GM19467 (cell line): Measurements from ENCODE around the gene SLC28A2.
A peak's percentile ranks its signal among the peaks of the same experiment; 100 is the strongest.
"Not testable (repeated sequence)": the region's sequence is repeated elsewhere in the genome, so short reads cannot be mapped to it uniquely, and the experiment has no call there.

ENCODE experiments used
- ATAC-seq: cut with Tn5 transposase; IDR thresholded peaks from one replicate; pipeline ENCODE4 v1.9.1; 2021; ENCODE audit warnings: mild to moderate bottlenecking, moderate library complexity; ENCODE audit not compliant: unreplicated experiment

SLC28A2 gene

DNA sequence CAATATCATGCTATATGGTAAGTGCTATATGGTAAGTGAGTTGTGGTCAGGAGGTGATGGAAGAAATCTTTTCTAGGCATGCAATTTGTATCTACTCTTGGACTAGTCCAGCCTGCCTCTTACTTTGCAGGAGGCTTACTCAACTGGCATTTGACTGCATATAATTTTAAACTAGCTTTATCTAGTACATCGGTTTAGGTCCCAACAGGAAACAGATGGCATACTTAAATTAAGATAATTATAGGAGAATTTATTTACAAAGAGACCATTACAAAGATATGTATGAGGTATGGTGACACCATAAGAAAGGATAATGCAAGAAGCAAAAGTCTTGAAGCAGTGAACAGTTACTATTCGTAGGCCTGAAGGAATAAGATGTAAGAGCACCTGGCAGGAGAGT is 7.8 kb downstream of the SLC28A2 start:
- ATAC-seq = no peak

DNA sequence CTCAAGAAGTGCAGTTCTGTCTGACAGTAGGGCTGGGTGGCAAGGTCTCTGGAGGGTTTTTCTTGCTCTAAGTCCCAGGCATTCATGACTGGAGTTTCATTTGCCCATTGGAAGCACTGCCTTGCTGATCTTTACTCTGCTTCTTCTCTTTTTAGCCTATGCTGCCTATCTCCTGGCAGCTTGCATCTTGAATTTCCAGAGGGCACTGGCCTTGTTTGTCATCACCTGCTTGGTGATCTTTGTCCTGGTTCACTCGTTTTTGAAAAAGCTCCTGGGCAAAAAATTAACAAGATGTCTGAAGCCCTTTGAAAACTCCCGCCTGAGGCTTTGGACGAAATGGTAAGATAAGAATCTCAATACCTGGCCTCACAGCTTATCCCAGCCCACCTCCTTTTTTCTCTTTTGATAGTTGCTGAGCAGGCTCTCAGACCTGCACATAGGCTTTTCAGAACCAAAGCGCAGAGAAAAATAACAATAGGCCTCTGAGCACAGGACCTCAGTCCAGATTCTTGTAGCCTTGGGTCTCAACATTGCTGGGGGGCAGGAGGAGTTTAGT is 10.9 kb downstream of the SLC28A2 start:
- no peak for ATAC-seq

DNA sequence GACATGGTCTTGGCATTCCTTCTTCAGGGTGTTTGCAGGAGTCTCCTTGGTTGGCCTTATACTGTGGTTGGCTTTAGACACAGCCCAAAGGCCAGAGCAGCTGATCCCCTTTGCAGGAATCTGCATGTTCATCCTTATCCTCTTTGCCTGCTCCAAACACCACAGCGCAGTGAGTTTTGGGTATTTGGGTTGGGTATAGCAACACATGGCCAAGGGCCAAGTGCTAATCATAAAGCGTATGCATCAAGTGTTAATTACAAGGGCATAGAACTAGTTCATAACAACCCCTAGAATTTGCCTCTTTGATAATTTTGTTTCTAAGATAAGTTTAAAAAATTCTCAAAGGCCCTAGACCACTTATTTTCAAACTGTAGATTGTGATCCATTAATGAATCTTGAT is 11.8 kb downstream of the SLC28A2 start:
- ATAC-seq = no peak

GRCh38 chr15:45265506-45265905 is 13.5 kb downstream of the SLC28A2 start:
- no peak for ATAC-seq

GRCh38 chr15:45268135-45268534 is 16.1 kb downstream of the SLC28A2 start:
- no peak for ATAC-seq

DNA sequence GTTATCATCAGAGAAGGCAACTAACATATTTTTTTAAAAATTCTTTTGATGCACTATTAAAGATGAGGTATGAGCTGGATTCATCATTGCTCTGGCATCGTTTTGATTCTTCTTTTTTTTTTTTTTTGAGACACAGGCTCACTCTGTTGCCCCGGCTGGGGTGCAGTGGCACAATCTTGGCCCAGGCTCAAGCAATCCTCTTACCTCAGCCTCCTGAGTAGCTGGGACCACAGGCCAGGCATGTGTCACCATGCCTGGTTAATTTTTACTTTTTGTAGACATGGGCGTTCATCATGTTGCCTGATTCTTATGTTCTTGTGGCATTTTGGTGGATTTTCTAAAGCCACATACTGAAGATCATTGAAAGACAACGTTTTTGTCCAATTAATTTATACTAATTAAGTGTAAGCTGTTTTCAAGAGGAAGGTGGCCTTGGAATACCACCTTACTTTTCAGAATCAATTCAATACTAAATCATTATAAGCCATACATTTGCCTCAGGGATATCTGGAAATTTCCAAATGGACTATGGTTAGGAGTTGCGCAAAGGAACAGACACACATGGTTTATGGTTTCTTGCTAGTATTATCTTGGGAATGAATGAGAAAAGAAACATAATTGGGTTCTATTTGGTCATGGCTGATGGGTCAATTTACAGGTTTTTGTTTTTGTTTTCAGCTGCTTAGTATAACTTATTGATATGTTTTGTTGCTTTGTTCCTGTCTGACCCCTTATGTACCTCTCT is 22.8 kb downstream of the SLC28A2 start:
- no peak for ATAC-seq

- ATAC-seq = no peak
These were observed 24.8 kb downstream of the SLC28A2 start for GRCh38 chr15:45276831-45277230.

GRCh38 chr15:45279024-45279698 is 27.1 kb downstream of the SLC28A2 start:
- ATAC-seq = peak; percentile 100

- ATAC-seq = no peak
These were observed 33.4 kb downstream of the SLC28A2 start for GRCh38 chr15:45285413-45285812.

DNA sequence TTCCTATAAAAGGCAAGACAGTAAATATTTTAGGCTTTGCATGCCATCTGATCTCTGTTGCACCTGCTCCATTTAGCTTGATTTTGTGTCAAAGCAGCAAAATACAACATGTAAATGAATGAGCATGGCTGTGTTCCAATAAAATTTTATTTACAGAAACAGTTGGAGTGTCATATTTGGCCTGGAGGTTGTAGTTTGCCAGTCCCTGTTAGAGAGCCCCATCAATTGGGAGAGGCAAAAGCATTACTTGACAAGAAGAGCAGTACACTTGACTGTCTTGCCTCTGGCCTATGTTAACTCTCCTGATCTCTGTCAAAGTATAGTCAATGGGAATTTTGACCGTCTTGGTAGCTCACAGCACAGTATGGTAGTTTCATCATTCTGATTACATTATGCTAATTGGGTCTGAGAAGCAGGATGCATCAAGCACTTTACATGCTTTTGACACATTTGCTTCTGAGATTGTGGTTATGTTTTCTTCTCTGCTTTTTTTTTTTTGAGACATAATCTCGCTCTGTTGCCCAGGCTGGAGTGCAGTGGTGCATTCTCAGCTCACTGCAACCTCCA is 35.4 kb downstream of the SLC28A2 start:
- ATAC-seq = no peak

- ATAC-seq = no peak
These were observed 36.9 kb downstream of the SLC28A2 start for GRCh38 chr15:45288947-45289346.

- ATAC-seq = no peak
These were observed 40.0 kb downstream of the SLC28A2 start for GRCh38 chr15:45291822-45292582.

GRCh38 chr15:45293326-45293725 is 41.3 kb downstream of the SLC28A2 start:
- not testable (repeated sequence) for ATAC-seq

DNA sequence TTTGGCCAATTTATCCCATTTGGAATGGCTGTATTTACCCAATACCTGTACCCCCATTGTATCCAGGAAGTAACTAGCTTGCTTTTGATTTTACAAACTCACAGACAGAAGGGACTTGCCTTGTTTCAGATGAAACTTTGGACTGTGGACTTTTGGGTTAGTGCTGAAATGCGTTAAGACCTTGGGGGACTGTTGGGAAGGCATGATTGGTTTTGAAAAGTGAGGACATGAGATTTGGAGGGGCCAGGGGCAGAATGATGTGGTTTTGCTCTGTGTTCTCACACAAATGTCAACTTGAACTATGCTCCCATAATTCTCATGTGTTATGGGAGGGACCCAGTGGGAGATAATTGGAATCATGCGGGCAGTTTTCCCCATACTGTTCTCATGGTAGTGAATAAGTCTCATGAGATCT is 46.9 kb downstream of the SLC28A2 start:
- ATAC-seq = not testable (repeated sequence)

- ATAC-seq = no peak
These were observed 52.7 kb downstream of the SLC28A2 start for GRCh38 chr15:45304711-45305110.

- no peak for ATAC-seq
These were observed 54.1 kb downstream of the SLC28A2 start for GRCh38 chr15:45306105-45306504.

DNA sequence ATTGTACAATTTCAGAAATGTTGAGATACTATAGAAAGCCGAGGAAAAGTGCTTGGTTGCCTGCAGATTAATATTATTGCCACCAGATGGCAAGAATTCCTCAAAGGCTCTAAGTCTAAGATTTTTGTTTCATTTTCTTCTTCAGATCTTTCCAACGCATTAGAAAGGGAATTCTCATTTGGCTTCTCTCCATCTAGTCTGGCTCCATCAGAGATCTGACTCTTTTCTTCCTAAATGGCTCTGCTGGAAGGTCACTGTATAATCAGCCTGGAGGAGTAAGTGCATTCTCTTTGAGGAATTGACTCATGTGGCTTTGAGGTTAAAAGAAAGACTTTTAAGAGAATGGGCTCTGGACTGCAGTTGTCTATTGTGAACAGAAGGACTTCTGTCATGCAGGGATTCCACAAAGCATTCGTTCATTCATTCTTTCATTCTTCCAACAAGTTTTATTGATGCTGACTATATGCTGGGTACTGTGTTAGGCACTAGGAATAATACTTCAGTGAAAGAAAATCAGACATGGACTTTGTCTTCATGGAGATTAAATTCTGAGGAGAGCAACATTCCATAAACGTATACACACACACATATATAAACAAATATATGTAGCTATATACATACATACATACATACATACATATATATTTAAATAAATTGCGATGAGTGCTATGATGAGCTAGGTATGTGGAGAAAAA is 55.3 kb downstream of the SLC28A2 start:
- no peak for ATAC-seq

- ATAC-seq = not testable (repeated sequence)
These were observed 62.1 kb downstream of the SLC28A2 start for GRCh38 chr15:45314117-45314516.

GRCh38 chr15:45314960-45315359 is 62.9 kb downstream of the SLC28A2 start:
- ATAC-seq = no peak

DNA sequence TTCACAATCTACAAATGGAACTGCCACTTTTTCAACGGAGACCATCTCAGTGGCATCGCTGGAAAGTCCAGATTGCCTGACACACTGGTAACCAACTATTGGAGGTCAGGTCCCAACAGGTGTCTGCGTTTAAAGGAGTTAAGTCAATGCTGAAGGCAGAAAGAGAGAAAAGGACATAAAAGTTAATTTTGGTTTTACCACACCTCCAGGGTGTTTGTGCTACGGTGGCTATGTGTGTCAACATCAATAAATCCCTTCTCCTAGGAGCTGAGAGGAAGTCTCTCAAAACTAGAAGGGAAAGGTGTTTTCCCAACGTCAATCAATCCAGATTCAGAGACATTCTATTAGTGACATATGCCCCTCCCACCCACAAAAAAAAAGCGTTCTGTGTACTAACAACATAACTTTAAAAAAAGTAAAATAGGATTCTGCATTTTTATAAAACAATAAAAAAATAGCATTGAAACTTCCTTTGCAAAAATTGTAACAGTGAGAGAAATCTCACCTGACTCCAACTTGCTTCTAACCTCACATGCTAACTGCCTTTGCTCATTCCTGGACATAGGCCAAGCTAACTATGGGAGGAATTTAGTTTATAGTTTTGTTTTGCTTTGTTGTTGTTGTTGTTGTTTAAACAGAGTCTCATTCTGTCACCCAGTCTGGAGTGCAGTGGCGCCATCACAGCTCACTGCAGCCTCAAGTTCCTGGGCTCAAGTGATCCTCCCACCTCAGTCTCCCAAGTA is 67.6 kb downstream of the SLC28A2 start:
- ATAC-seq = no peak
